Measurements from ENCODE around the gene MPST. TPM values are rescaled to one million over a fixed set of nuclear protein-coding genes. Genes with fewer than 3 reads are reported as not detected.

The MPST gene
- total RNA-seq: 100 to 1,000 TPM; 128 to 498 (median 394) TPM

DNA sequence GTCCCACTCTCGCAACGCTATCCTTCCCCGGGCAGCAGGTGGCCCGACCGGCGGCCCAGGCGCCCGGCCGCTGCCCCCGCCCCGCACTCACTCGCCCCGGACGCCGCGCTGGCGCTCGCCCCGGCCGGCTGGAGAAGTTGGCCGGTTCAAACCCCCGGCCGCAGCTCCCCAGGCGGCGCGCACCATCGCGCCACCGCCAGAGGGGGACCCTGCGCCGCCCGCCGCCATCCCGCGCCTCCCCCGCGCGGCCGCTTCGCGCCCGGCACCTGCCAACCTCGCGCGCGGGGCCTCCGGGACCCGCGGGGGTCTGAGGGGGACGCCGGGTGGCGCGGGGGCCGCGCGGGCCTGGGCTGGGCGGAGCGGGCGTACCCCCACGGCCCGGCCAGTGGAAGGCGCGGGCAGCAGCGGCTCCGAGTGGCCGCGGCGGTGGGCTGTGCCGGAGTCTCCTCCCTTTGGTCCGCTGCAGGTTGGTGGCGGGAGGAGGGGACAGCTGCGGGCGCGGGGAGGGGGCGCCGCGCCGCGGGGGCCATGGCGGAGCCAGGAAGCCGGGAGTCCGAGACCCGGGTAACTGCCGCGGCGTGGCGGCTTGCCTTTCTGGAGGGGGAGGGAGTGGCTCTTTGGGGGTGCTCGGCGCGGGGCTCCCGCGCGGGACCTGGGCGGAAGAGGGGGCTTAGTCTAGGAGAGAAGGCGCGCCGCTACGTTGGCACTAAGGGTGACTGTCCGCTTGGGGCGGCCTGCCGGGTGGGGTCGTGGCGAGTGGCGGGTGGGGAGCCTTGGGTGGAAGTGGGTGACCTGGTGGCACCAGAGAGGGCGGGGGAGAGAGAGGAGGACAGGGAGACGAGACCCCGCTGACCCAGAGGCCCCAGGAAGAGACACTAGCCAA is at the start of gene MPST, which contains the start of gene TST:
TSS of gene MPST (plus strand) at position 434 of the 883 bp plus-strand sequence. CDS start at position 529, 95 bp downstream.
TSS of gene TST (minus strand) at position 139 of the 883 bp plus-strand sequence. CDS start 715 bp downstream, outside the sequence.
- DNase-seq: peak; percentile 49 to 86 (median 84)
- TF ChIP-seq CTCF (IDR thresholded peaks at IDR 0.05) (peak in 5 of 6 experiments; percentile 16 to 79 (median 66)), POLR2A (IDR thresholded peaks at IDR 0.05) (peak; percentile 57 to 90)
- H3K9me3 ChIP-seq: no peaks in the 10 kb centered on the region
- peaks cover 0 to 4% (median 0%) of the 10 kb centered on the region in 3 donors for H3K36me3 ChIP-seq
- peak within 1 kb of the TSS; percentile 69 to 98 (median 90) for H3K4me3 ChIP-seq
- peak within 1 kb of the TSS; percentile 80 to 99 (median 94) for H3K27ac ChIP-seq
- H3K4me1 ChIP-seq: peaks cover 3 to 68% (median 12%) of the 10 kb centered on the region in 4 donors
- no peaks in the 10 kb centered on the region for H3K27me3 ChIP-seq

DNA sequence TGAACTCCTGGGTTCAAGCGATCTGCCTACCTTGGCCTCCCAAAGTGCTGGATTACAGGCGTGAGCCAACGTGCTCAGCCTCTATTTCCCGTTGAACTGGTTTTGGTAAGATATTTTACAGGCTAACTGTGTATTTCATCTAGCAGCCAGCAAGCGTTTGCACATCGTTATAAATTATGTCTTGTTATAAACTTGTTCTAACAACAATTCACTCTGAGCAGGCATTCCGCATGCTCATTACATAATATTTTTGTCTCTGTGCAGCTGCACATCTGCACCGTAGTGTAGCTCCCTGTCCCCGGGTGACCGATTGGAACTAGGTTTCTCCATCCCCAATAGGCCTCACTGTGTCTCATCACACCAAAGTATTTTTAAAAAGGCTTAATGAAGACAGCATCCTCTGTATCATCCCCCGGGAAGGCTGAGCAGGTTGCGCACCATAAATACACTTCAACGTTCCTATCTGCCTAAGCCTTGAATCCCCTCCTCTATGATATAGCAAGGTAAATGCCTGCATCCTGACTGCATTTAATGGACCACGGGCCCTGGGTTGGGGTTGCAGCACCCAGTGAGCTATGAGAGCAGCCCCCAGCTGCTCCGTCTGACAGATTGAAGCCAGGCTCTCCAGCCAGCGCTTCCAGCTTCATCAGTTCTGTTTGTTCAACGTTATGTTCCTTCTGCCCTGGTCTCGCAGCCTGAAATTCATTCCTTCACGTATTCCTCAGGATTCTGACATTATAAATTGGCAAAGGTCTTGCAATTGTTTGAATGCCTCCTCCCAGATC is 48.0 kb upstream of the MPST start:
- no peak for DNase-seq
- no peaks in the 10 kb centered on the region for H3K4me1 ChIP-seq
- H3K27ac ChIP-seq: no peak overlapping the region
- TF ChIP-seq POLR2A (IDR thresholded peaks at IDR 0.05): no peak
- TF ChIP-seq CTCF (IDR thresholded peaks at IDR 0.05): no peak
- no peaks in the 10 kb centered on the region for H3K27me3 ChIP-seq
- no peaks in the 10 kb centered on the region for H3K36me3 ChIP-seq
- no peak overlapping the region for H3K4me3 ChIP-seq
- H3K9me3 ChIP-seq: no peaks in the 10 kb centered on the region

DNA sequence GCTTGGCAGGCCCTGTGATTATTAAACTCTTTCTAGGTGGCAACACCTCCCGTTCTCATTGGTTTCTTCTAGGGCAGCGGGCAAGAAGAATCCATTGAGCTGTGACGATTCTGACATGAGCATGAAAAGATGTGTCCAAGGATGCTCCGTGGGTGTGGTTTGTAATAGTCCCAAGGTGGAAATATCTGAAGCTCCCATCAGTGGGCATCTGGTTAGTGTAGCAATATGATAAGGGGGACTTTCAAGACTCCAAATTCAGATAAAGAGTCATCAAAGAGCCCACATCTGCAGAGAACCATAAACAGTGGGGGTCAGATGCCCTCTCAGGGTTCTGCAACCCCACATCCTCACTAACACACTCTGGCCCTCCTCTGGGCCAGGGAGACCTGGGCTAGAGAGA is 42.9 kb upstream of the MPST start:
- Histone ChIP-seq H3K27ac (no peak overlapping the region), H3K4me3 (no peak overlapping the region), H3K36me3 (no peaks in the 10 kb centered on the region), H3K27me3 (no peaks in the 10 kb centered on the region), H3K9me3 (no peaks in the 10 kb centered on the region), H3K4me1 (peaks cover 0 to 4% (median 0%) of the 10 kb centered on the region in 4 donors)
- TF ChIP-seq CTCF (IDR thresholded peaks at IDR 0.05) (no peak), POLR2A (IDR thresholded peaks at IDR 0.05) (no peak)
- DNase-seq: no peak

- no peaks in the 10 kb centered on the region for H3K36me3 ChIP-seq
- peak; percentile 35 to 58 (median 53) for TF ChIP-seq CTCF (IDR thresholded peaks at IDR 0.05)
- TF ChIP-seq POLR2A (IDR thresholded peaks at IDR 0.05): no peak
- no peaks in the 10 kb centered on the region for H3K9me3 ChIP-seq
- peak overlapping the region in 3 of 4 donors; percentile 18 to 67 (median 64) for H3K27ac ChIP-seq
- DNase-seq: peak; percentile 79 to 93 (median 91)
- peaks cover 0 to 4% (median 0%) of the 10 kb centered on the region in 4 donors for H3K4me1 ChIP-seq
- no peaks in the 10 kb centered on the region for H3K27me3 ChIP-seq
- H3K4me3 ChIP-seq: peak overlapping the region; percentile 37 to 45 (median 43)
Observed at GRCh38 chr22:36977401-36977861, 42.1 kb upstream of the MPST start.

DNA sequence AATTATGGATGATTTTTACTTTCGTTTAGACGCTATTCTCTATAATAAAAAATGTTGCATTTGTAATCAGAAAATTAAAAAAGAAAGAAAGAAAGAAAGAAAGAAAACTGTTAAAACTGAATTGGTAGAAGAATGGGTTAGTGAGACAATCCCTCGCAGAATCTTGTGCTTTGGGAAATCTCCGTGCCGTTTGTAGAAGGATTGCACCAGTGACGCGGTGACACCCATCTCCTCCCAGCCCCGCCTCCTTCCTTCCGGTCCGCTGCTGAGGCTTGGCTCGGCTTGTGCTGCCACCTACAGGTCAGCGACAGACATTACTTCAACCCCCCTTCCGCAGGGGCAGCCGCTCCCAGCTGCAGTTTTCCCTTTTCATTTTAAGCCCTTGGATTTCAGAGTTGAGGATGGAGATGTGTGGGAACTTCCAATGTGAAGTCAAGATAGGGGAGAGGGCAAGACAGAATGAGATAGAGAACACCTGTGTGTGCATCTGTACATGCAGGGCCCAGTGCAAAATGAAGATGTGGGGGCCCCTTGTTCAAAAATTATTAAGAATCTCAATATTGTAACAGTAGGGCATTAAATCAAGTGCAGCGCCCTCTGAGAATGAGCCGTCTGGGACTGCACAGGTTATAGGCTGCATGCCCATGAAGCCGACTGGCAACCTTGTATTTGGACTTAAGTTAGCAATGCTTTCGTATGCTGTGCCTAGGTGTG is 41.4 kb upstream of the MPST start:
- no peaks in the 10 kb centered on the region for H3K36me3 ChIP-seq
- peak overlapping the region in 2 of 4 donors; percentile 64 to 67 for H3K27ac ChIP-seq
- TF ChIP-seq CTCF (IDR thresholded peaks at IDR 0.05): peak; percentile 84 to 96 (median 95)
- peak in 1 of 2 donors; percentile 16 for TF ChIP-seq POLR2A (IDR thresholded peaks at IDR 0.05)
- H3K4me1 ChIP-seq: peaks cover 0 to 4% (median 0%) of the 10 kb centered on the region in 4 donors
- no peaks in the 10 kb centered on the region for H3K27me3 ChIP-seq
- no peaks in the 10 kb centered on the region for H3K9me3 ChIP-seq
- peak overlapping the region; percentile 37 to 45 (median 43) for H3K4me3 ChIP-seq
- peak; percentile 90 to 96 (median 92) for DNase-seq
